Measurements from ENCODE around the gene DDHD1. TPM values are rescaled to one million over a fixed set of nuclear protein-coding genes. Genes with fewer than 3 reads are reported as not detected.

The DDHD1 gene
- total RNA-seq, 1 experiment from 2014 or later, result 20.0 TPM

GRCh38 chr14:52995998-52996397, 157.1 kb downstream of the DDHD1 start:
- CTCF ChIA-PET, result no interaction called here
- Mint-ChIP-seq H3K9me3 (0 out of 2 replicates have a peak, but pooled peaks cover 3% of the 10 kb centered on the region), H3K4me3 (no peak overlapping the region), H3K4me1 (peaks cover 1% of the 10 kb centered on the region), H3K27ac (no peak overlapping the region), H3K36me3 (no peaks in the 10 kb centered on the region), H3K27me3 (ENCODE audit: low read depth) (no peaks in the 10 kb centered on the region; the same call in 1 of the 2 replicates)
- DNase-seq (ENCODE audit: low spot score) (no peak), ATAC-seq (no peak)
- POLR2A ChIA-PET, result interaction anchor here (0.6 kb wide), 1 partner anchor 70 kb away, joined by 3 read pairs; no protein-coding TSS in a partner anchor
- no peak for TF ChIP-seq FOXP4 (CRISPR knock-in tag; IDR thresholded peaks at IDR 0.05)

- TF ChIP-seq ATF2 (CRISPR knock-in tag; IDR thresholded peaks at IDR 0.05; ENCODE audit: borderline replicate concordance, low read depth) (no peak), ERG (CRISPR knock-in tag; IDR thresholded peaks at IDR 0.05) (no peak), TEAD1 (CRISPR knock-in tag; IDR thresholded peaks at IDR 0.05) (no peak), PREB (CRISPR knock-in tag; IDR thresholded peaks at IDR 0.05; ENCODE audit: borderline replicate concordance) (no peak), RORB (CRISPR knock-in tag; IDR thresholded peaks at IDR 0.05) (no peak), FOXK1 (CRISPR knock-in tag; IDR thresholded peaks at IDR 0.05) (no peak), USF1 (CRISPR knock-in tag; IDR thresholded peaks at IDR 0.05) (no peak), NFE2L1 (CRISPR knock-in tag; IDR thresholded peaks at IDR 0.05) (no peak), NR2C2 (CRISPR knock-in tag; IDR thresholded peaks at IDR 0.05) (no peak), ATF1 (CRISPR knock-in tag; IDR thresholded peaks at IDR 0.05) (no peak), ZMAT4 (CRISPR knock-in tag; IDR thresholded peaks at IDR 0.05) (no peak), E2F1 (CRISPR knock-in tag; IDR thresholded peaks at IDR 0.05) (no peak), E2F4 (CRISPR knock-in tag; IDR thresholded peaks at IDR 0.05; ENCODE audit: borderline replicate concordance, low read depth) (no peak)
- no peak overlapping the region for H3K4me3 Mint-ChIP-seq
- ChIA-PET CTCF (no interaction called here), POLR2A (no interaction called here)
- no peaks in the 10 kb centered on the region for H3K36me3 Mint-ChIP-seq
- H3K27me3 Mint-ChIP-seq (ENCODE audit: low read depth), result no peaks in the 10 kb centered on the region; the same call in 1 of the 2 replicates
- ATAC-seq, result no peak
- H3K4me1 Mint-ChIP-seq, result no peaks in the 10 kb centered on the region
- no peak overlapping the region for H3K27ac Mint-ChIP-seq
- no peak for DNase-seq (ENCODE audit: low spot score)
- H3K9me3 Mint-ChIP-seq, result no peaks in the 10 kb centered on the region
These were observed 160.8 kb downstream of the DDHD1 start for GRCh38 chr14:52992236-52992870.
